ENCODE results near the gene RAD51B.

DNA sequence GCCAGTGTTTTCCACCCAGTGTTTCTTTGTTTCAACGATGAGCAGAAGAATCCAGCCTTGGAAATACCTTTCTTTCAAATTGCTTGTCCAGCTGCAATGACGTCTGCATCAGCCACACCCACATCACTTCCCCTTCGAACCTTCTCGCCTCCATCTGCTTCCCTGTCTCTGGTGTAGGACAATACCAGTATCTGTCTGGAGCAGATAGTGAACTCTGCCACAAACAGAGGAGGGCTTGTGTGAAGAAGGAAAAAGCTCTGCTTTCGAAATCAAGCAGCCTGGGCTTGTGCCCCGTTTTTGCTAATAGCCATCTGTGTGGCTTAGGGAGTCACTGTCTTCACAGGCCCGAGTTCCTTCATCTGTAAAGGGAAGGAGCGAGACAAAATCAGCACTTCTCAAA, 557.9 kb downstream of the RAD51B start:
- TF ChIP-seq, protein P1, sequence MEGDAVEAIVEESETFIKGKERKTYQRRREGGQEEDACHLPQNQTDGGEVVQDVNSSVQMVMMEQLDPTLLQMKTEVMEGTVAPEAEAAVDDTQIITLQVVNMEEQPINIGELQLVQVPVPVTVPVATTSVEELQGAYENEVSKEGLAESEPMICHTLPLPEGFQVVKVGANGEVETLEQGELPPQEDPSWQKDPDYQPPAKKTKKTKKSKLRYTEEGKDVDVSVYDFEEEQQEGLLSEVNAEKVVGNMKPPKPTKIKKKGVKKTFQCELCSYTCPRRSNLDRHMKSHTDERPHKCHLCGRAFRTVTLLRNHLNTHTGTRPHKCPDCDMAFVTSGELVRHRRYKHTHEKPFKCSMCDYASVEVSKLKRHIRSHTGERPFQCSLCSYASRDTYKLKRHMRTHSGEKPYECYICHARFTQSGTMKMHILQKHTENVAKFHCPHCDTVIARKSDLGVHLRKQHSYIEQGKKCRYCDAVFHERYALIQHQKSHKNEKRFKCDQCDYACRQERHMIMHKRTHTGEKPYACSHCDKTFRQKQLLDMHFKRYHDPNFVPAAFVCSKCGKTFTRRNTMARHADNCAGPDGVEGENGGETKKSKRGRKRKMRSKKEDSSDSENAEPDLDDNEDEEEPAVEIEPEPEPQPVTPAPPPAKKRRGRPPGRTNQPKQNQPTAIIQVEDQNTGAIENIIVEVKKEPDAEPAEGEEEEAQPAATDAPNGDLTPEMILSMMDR (conservative IDR thresholded peaks at IDR 0.05): no peak
- TF ChIP-seq ZFX (IDR thresholded peaks at IDR 0.05): no peak

Measured in C4-2B (cell line).